HG03039 (cell line): ENCODE data around the gene ZBTB24.
A peak's percentile ranks its signal among the peaks of the same experiment; 100 is the strongest.
"Not testable (repeated sequence)": the region's sequence is repeated elsewhere in the genome, so short reads cannot be mapped to it uniquely, and the experiment has no call there.

ENCODE experiments used
- ATAC-seq: cut with Tn5 transposase; IDR thresholded peaks from one replicate; pipeline ENCODE4 v1.9.1; 2021; ENCODE audit warnings: mild to moderate bottlenecking, moderate library complexity; ENCODE audit not compliant: unreplicated experiment

Gene ZBTB24

DNA sequence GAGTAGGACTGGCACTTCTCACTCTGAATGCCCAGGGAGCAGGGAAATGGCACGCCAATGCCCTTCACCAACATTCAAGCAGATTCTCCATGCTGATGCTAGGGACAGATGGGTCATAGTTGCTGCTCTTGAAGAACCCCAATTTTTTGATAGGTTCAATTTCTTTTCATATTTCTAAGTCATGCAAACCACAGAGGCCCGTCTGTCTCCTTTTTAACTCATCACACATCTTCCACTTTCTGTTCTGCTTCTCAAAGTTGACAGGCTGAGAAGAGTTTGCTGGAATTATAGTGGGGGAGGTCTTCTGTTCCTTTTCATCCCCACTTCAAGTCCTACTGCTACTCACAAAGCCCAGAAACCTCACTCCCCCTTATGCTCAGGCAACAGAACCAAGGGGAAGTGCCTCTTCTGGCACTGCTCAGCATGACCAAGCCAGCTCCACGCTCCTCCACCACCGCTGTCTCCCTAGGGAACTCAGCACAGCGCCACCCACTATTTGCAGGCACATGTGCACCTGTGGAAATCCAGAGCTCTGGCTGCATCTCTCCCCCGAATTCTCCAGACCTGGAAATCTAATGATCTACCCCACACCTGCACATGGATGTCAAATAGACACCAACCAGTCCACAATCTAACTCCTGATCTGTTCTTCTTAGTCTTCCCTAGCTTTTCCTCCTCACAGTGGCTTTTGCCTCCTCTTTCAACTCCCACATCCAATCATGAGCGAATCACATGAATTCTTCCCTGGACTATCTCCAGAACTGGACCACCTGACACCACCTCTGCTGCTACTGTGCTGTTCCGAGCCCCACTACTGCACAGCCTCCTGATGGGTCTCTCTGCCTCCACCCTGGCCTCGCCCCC lies 10.7 kb downstream of the ZBTB24 start:
- ATAC-seq, result no peak

DNA sequence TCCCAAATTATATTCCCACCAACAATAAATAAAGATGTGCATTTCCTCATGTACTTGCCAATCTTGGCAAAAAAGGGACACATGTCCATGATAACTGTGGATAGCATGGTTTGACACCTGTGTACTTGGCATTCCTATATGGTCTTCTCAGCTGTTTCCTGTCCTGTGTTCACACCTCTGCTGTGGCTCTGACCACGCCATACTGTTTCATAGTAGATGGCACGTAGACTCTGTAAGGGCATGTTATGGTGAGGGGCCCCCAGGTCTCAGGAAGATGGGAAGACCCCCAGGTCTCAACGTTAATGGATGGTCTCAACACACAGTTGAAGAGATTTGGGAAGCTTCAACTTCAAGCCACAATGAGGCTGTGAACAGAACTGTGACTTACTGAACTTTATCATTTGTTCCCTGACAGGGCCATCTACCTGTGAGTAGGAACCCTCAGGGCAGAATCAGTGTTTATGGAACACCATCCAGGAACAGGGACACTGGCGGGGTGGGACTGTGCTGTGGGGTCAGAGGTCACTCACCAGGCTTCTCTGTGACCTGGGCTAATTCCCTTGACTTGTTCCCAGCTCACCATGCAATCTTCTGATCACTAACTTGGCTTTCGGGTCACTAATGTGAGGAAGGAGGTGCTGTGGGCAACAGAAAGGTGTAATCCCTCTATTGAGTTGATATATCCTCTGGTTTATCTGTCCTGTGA lies 11.8 kb downstream of the ZBTB24 start:
- ATAC-seq, result no peak

DNA sequence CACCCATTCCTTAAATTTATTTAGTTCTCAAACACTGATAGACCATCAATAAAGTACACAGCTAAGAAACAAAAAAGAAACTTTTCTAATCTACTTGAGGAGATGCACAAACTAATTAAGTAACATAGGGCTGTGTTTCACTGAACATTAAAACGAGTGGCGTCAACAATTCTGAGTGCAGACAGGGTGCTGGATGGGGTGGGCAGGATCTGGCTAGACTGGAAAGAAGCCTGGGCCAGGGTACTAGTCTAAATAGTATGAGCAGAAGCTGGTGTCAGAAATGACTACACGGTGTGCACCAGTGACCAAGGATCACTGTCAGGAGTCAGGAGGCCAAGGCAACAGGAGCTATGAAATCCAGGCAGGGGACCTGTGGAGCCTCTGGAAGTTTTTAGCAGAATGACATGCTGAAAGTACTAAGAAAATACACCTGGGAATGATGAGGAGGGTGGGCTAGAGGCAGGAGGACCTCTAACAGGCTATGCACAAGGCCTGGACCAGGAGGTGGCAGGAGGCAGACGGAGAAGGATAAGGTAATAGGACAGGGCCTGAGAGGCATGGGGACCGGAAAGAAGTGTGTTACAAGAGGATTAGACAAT lies 13.3 kb downstream of the ZBTB24 start:
- no peak for ATAC-seq

DNA sequence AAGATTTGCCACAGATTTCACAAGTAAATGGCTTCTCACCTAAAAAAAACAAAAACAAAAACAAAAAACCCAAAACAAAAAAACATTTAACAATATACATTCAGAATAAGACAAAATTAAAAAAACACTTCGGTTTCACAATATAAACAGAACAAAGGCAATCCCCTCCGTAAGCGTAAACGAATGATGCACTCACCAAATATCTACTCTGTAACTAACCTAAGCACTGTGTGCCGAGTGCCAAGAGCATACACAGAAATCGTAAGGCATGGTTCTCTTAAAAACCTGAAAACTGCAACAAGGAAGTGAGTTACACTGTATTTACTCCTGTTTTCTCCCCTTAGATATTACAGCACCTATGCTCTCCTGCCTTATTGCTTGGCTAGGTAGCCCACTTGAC lies 15.3 kb downstream of the ZBTB24 start:
- ATAC-seq, result no peak

GRCh38 chr6:109466212-109466923 lies 16.7 kb downstream of the ZBTB24 start:
- ATAC-seq, result no peak

DNA sequence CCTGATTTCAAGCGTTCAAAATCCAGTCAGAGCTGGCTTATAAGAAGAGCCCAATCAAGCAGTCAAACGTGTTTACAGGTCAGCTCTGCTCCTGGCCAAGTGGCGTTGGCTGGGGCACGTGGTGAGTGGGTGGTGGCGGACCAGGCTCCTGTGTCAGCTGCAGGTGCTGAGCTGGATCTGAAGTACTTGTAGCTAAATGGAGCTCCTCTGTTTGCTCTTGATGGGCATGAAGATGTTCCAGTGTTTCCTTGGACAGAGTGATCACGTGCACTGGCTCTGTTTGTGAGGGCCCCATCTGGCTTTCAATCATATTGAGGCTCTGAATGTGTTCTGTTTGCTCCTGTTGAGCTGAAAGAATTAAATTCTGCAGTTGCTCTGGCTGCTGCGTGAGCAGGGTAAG lies 17.2 kb downstream of the ZBTB24 start:
- no peak for ATAC-seq

DNA sequence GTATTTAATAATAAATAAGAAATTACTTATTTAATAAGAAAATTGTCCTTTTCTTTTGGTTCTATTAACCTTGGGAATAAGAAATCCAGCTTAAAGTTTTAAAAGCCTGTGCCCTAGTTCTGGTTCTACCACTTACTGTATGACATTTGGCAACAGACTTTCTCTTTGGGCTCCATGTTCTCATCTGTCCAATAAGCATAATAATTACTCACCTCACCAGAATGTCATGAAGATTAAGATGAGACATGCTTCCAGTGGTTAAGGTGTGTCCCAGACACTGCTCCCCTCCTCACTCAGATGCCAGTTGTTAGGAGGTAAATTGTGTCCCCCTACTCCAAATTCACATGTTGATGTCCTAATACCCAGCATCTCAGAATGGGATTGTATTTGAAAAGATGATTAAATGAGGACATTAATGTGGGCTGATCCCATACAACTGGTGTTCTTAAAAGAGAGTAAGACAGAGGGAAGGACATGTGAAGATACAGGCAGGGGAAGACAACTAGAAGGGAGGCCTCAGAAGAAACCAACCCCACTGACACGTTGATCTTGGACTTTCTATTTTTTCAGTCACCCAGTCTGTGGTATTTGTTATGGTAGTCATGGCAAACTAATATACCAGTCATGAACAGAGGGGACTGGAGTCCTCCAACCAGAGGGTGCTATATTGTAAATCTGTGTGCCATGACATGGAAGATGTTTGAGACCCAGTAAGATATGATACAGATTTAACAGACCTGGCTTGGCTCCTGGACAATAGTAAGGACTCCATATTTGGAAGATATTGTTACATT lies 21.1 kb downstream of the ZBTB24 start:
- ATAC-seq, result no peak

DNA sequence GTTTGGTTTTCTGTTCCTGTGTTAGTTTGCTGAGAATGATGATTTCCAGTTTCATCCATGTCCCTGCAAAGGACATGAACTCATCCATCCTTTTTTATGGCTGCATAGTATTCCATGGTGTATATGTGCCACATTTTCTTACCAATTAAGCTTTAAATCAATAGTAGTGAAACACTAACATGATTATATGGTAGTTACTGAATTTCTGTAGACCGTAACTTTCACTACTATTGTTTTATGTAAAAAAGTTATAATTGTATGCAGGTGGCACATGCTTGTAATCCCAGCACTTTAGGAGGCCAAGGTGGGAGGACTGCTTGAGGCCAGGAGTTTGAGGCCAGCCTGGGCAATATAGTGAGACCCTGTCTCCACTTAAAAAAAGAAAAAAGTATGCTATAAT lies 21.8 kb downstream of the ZBTB24 start:
- ATAC-seq, result not testable (repeated sequence)

- no peak for ATAC-seq
Observed at GRCh38 chr6:109460161-109460829, 22.7 kb downstream of the ZBTB24 start.

- ATAC-seq, result no peak
Observed at GRCh38 chr6:109458774-109459531, 24.1 kb downstream of the ZBTB24 start.

DNA sequence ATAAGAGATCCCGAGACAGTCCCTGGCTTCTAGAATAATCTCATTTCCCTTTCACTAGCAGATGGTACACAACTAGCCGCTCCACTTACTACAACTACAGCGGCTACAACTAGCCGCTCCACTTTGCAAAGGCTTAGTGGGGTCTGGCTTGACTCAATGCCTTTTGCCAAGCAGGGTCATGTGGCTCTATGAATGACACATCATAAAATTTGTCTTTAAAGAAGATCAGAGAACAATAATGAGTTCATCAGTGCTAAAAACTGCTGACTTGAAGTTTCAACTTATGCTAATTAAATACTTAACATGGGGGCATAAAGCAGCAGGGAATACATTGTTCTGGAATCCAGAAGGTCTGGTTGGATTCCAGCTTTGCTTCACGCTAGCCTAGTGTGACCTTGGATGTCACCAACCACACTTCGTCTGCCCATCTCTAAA lies 25.4 kb downstream of the ZBTB24 start:
- ATAC-seq, result no peak

GRCh38 chr6:109456710-109457561 lies 26.1 kb downstream of the ZBTB24 start:
- ATAC-seq, result no peak

DNA sequence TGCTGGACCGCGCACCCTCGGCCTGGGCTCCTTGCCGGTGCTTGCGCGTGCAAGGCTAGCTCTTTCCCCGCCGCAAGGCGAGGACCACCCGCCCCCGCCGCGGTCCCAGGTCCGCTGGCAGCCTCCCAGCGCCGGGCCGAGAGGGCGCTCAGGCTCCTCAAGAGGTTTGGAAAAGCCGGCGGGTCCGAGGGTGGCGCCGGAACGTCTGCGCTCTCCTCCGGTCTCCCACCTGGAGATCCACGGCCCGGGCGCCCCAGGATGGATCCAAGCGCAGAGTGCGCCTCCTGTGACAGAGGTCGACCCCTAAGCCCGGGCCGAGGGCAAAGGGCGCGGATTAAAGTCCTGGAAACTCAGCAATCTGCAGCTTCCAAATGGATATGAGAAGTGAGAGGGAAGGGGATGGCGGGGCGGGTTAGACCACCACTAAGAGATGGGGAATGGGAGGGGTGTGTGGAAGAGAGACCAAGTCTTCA lies 26.9 kb downstream of the ZBTB24 start:
- ATAC-seq, result no peak

- peak; percentile 51 for ATAC-seq
Observed at GRCh38 chr6:109455437-109456110, 27.4 kb downstream of the ZBTB24 start, which contains the start of gene MICAL1. MICAL1 (minus strand) TSS chr6:109455772; CDS start chr6:109454196, 1,576 bp downstream.

GRCh38 chr6:109454496-109455436 lies 28.3 kb downstream of the ZBTB24 start:
- ATAC-seq, result peak; percentile 22
